H9 (cell line): ENCODE results near the gene HSPG2. TPM values are rescaled to one million over a fixed set of nuclear protein-coding genes. Genes with fewer than 3 reads are reported as not detected.

ENCODE experiments used
- DNase-seq: peaks from one replicate; pipeline ENCODE4 v3.0.0-alpha.2; 2017
- H2AFZ ChIP-seq: one replicate; pipeline ENCODE4 v1.6.1; 2013; ENCODE audit warnings: mild to moderate bottlenecking, low read length, control low read depth, moderate library complexity
- H2AK5ac ChIP-seq: 2 replicates; pipeline ENCODE4 v1.6.1; 2013; ENCODE audit warnings: low read length, control low read depth, mixed read lengths; ENCODE audit not compliant: insufficient read length
- H2BK120ac ChIP-seq: one replicate; pipeline ENCODE4 v1.6.1; 2013; ENCODE audit warnings: low read depth, mild to moderate bottlenecking, low read length, control low read depth, inconsistent platforms; ENCODE audit not compliant: poor library complexity, severe bottlenecking
- H2BK12ac ChIP-seq: 2 replicates; pipeline ENCODE4 v1.6.1; 2013; ENCODE audit warnings: low read length, control low read depth, mixed read lengths, low read depth; ENCODE audit not compliant: insufficient read length
- H2BK15ac ChIP-seq: 2 replicates; pipeline ENCODE4 v1.6.1; 2013; ENCODE audit warnings: low read depth, low read length, control low read depth
- H2BK20ac ChIP-seq: one replicate; pipeline ENCODE4 v1.6.1; 2013; ENCODE audit warnings: low read depth, mild to moderate bottlenecking, low read length, control low read depth, inconsistent platforms; ENCODE audit not compliant: poor library complexity, severe bottlenecking
- H2BK5ac ChIP-seq: 2 replicates; pipeline ENCODE4 v1.6.1; 2013; ENCODE audit warnings: low read length, control low read depth, mixed read lengths; ENCODE audit not compliant: insufficient read length
- H3K14ac ChIP-seq: 2 replicates; pipeline ENCODE4 v1.6.1; 2013; ENCODE audit warnings: low read length, control low read depth; ENCODE audit not compliant: insufficient read depth
- H3K18ac ChIP-seq: 2 replicates; pipeline ENCODE4 v1.6.1; 2013; ENCODE audit warnings: low read depth, mild to moderate bottlenecking, mixed read lengths, low read length, control low read depth; ENCODE audit not compliant: insufficient read length
- H3K23ac ChIP-seq: 2 replicates; pipeline ENCODE4 v1.6.1; 2013; ENCODE audit warnings: low read length, control low read depth, mixed read lengths, low read depth; ENCODE audit not compliant: insufficient read length
- H3K23me2 ChIP-seq: 2 replicates; pipeline ENCODE4 v1.6.1; 2013; ENCODE audit warnings: low read depth, mild to moderate bottlenecking, mixed read lengths, low read length, control low read depth; ENCODE audit not compliant: insufficient read length, poor library complexity, severe bottlenecking
- H3K27ac ChIP-seq: 2 replicates; pipeline ENCODE4 v1.5.1; 2013; ENCODE audit warnings: low read length, control low read depth, mixed read lengths, low read depth; ENCODE audit not compliant: insufficient read length
- H3K27me3 ChIP-seq: 2 replicates; pipeline ENCODE4 v1.6.1; 2013; ENCODE audit warnings: low read length, control low read depth, inconsistent platforms; ENCODE audit not compliant: insufficient read depth
- H3K4ac ChIP-seq: 2 replicates; pipeline ENCODE4 v1.6.1; 2013; ENCODE audit warnings: low read depth, mild to moderate bottlenecking, control low read depth, inconsistent platforms, low read length, moderate library complexity
- H3K4me1 ChIP-seq: 2 replicates; pipeline ENCODE4 v1.6.1; 2013; ENCODE audit warnings: low read length, control low read depth, inconsistent platforms; ENCODE audit not compliant: insufficient read depth
- H3K4me2 ChIP-seq: 2 replicates; pipeline ENCODE4 v1.6.1; 2013; ENCODE audit warnings: low read length, control low read depth, mixed read lengths; ENCODE audit not compliant: insufficient read length, insufficient read depth
- H3K56ac ChIP-seq: 2 replicates; pipeline ENCODE4 v1.6.1; 2013; ENCODE audit warnings: low read depth, mild to moderate bottlenecking, mixed read lengths, low read length, control low read depth; ENCODE audit not compliant: insufficient read length
- H3K79me1 ChIP-seq: 2 replicates; pipeline ENCODE4 v1.6.1; 2013; ENCODE audit warnings: low read depth, mild to moderate bottlenecking, moderate library complexity, low read length, control low read depth, inconsistent platforms; ENCODE audit not compliant: insufficient read depth, poor library complexity, severe bottlenecking
- H3K79me2 ChIP-seq: 2 replicates; pipeline ENCODE4 v1.6.1; 2013; ENCODE audit warnings: low read length, control low read depth, inconsistent platforms; ENCODE audit not compliant: insufficient read depth
- H3K9ac ChIP-seq: 2 replicates; pipeline ENCODE4 v1.6.1; 2013; ENCODE audit warnings: low read length, control low read depth, mixed read lengths; ENCODE audit not compliant: insufficient read length; ENCODE audit errors: extremely low read depth
- H3K9me3 ChIP-seq: one replicate; pipeline ENCODE4 v1.6.1; 2013; ENCODE audit warnings: low read depth, low read length, inconsistent platforms; ENCODE audit not compliant: control insufficient read depth
- H3T11ph ChIP-seq: one replicate; pipeline ENCODE4 v1.6.1; 2013; ENCODE audit warnings: mild to moderate bottlenecking, low read length, control low read depth, inconsistent platforms
- H4K20me1 ChIP-seq: one replicate; pipeline ENCODE4 v1.6.1; 2013; ENCODE audit not compliant: control insufficient read depth, insufficient read length, insufficient read depth
- H4K5ac ChIP-seq: 2 replicates; pipeline ENCODE4 v1.6.1; 2013; ENCODE audit warnings: low read depth, mild to moderate bottlenecking, mixed read lengths, low read length, control low read depth; ENCODE audit not compliant: insufficient read length
- H4K8ac ChIP-seq: replicated peaks from 2 replicates; pipeline ENCODE4 v1.6.1; 2013; ENCODE audit warnings: low read length, control low read depth, mixed read lengths, low read depth; ENCODE audit not compliant: insufficient read length
- H4K91ac ChIP-seq: 2 replicates; pipeline ENCODE4 v1.6.1; 2013; ENCODE audit warnings: low read depth, mild to moderate bottlenecking, moderate library complexity, mixed read lengths, low read length, control low read depth; ENCODE audit not compliant: insufficient read length
- H3K27ac Mint-ChIP-seq, 3 experiments: 2 replicates in 2 of 3; 3 replicates in 1 of 3; pipeline ENCODE4 v1.8.0; 2020 to 2021; ENCODE audit warnings: mixed read lengths in 3 of 3, mild to moderate bottlenecking in 1 of 3, moderate library complexity in 1 of 3
- H3K27me3 Mint-ChIP-seq: 2 replicates; pipeline ENCODE4 v1.8.0; 2021; ENCODE audit warnings: low read depth, mild to moderate bottlenecking, moderate library complexity, mixed read lengths
- H3K36me3 Mint-ChIP-seq, 3 experiments: 2 replicates in 2 of 3; 3 replicates in 1 of 3; pipeline ENCODE4 v1.8.0; 2020 to 2021; ENCODE audit warnings: low read depth in 3 of 3, mixed read lengths in 3 of 3; ENCODE audit not compliant: insufficient read depth in 1 of 3
- H3K4me1 Mint-ChIP-seq, 2 experiments: 2 replicates each; pipeline ENCODE4 v1.8.0; 2020; ENCODE audit warnings: mixed read lengths in 2 of 2
- H3K4me3 Mint-ChIP-seq, 2 experiments: 2 replicates in 1 of 2; 3 replicates in 1 of 2; pipeline ENCODE4 v1.8.0; 2020 to 2021; ENCODE audit warnings: mild to moderate bottlenecking in 2 of 2, mixed read lengths in 2 of 2, moderate library complexity in 1 of 2
- H3K9me3 Mint-ChIP-seq, 2 experiments: 2 replicates in 1 of 2; 3 replicates in 1 of 2; pipeline ENCODE4 v1.8.0; 2020; ENCODE audit warnings: mild to moderate bottlenecking in 2 of 2, mixed read lengths in 2 of 2, moderate library complexity in 1 of 2
- CTCF ChIP-seq: fragments of 200-600 bp; sonication (generic); conservative IDR thresholded peaks from 3 replicates; pipeline ENCODE4 v1.8.0; 2021; ENCODE audit warnings: antibody characterized with exemption, mild to moderate bottlenecking
- WGBS: extraction: QIAGEN DNeasy Blood & Tissue Kit; methylation state at CpG from one replicate; pipeline ENCODE4 v1.1.7; 2013; ENCODE audit warnings: missing lambda C conversion rate, low lambda C conversion rate, mixed read lengths; ENCODE audit not compliant: insufficient read length; ENCODE audit errors: extremely low coverage; 5-methylcytosine and 5-hydroxymethylcytosine counted together
- total RNA-seq: library from RNA; stranded (reverse); gene quantifications from 2 replicates; pipeline ENCODE4 v1.2.1, GENCODE V29; 2021

HSPG2 gene
- total RNA-seq, 1 experiment from 2014 or later, result 90.0 TPM

GRCh38 chr1:21935891-21936365 is 1.2 kb downstream of the HSPG2 start:
- H2BK20ac ChIP-seq, result no peak overlapping the region
- no peak overlapping the region for H3K4ac ChIP-seq
- H3K23ac ChIP-seq, result no peak overlapping the region
- H3K4me2 ChIP-seq, result peak overlapping the region; percentile 83
- no peaks in the 10 kb centered on the region for H3K9me3 ChIP-seq
- Mint-ChIP-seq H3K4me1 (peaks cover 54 to 60% of the 10 kb centered on the region in 2 experiments), H3K9me3 (no peaks in the 10 kb centered on the region; a peak in 1 of 5 replicates), H3K27ac (peak overlapping the region in 1 of 3 experiments; percentile 13; a peak in 1 of 7 replicates), H3K4me3 (peak overlapping the region; percentile 76 to 84), H3K27me3 (peaks cover 2% of the 10 kb centered on the region; the same call in 1 of the 2 replicates), H3K36me3 (peaks cover 0 to 3% (median 0%) of the 10 kb centered on the region in 3 experiments; a peak in 2 of 7 replicates)
- peaks cover 14% of the 10 kb centered on the region for H3K23me2 ChIP-seq
- no peak overlapping the region for H2BK5ac ChIP-seq
- peaks cover 7% of the 10 kb centered on the region; the same call in 1 of the 2 replicates for H3K4me1 ChIP-seq
- no CpG with 5 or more reads among the region's 8 CpGs for WGBS
- H3K56ac ChIP-seq, result no peak overlapping the region
- H3T11ph ChIP-seq, result no peak overlapping the region
- H2AK5ac ChIP-seq, result no peak overlapping the region
- H4K5ac ChIP-seq, result no peak overlapping the region
- H3K27me3 ChIP-seq, result no peaks in the 10 kb centered on the region
- no peak overlapping the region for H4K91ac ChIP-seq
- no peak overlapping the region for H4K8ac ChIP-seq
- no peak for DNase-seq
- H3K27ac ChIP-seq, result no peak overlapping the region
- no peak overlapping the region for H2AFZ ChIP-seq
- H3K14ac ChIP-seq, result peak overlapping the region; percentile 32; the same call in 1 of the 2 replicates
- H2BK12ac ChIP-seq, result no peak overlapping the region
- no peak overlapping the region for H3K18ac ChIP-seq
- H4K20me1 ChIP-seq, result no peaks in the 10 kb centered on the region
- peaks cover 6% of the 10 kb centered on the region; the same call in 1 of the 2 replicates for H3K79me2 ChIP-seq
- H2BK120ac ChIP-seq, result no peak overlapping the region
- H3K79me1 ChIP-seq, result peaks cover 3% of the 10 kb centered on the region
- peak overlapping the region; percentile 31 for H3K9ac ChIP-seq
- H2BK15ac ChIP-seq, result no peak overlapping the region
- TF ChIP-seq CTCF, result no peak
